ENCODE results near the gene GPC3.

- TF ChIP-seq CTCF (IDR thresholded peaks at IDR 0.05; ENCODE audit: extremely low read depth in 1 of 2, insufficient read depth in 1 of 2, low read depth in 1 of 2, low read length in 2 of 2) (no peak), POLR2AphosphoS5 (IDR thresholded peaks at IDR 0.05; ENCODE audit: insufficient read depth, low read depth, low read length) (no peak), EZH2 (IDR thresholded peaks at IDR 0.05; ENCODE audit: borderline replicate concordance, low read depth, low read length, severe bottlenecking) (no peak), POLR2A (IDR thresholded peaks at IDR 0.05; ENCODE audit: low read depth, low read length) (no peak), MAX (IDR thresholded peaks at IDR 0.05; ENCODE audit: insufficient read depth, insufficient read length) (no peak), JUN (IDR thresholded peaks at IDR 0.05; ENCODE audit: borderline replicate concordance, insufficient read depth, insufficient read length, low read depth) (no peak), FOS (IDR thresholded peaks at IDR 0.05; ENCODE audit: borderline replicate concordance, insufficient read depth, low read length) (no peak), MYC (IDR thresholded peaks at IDR 0.05; ENCODE audit: low read depth, low read length) (no peak), GATA2 (IDR thresholded peaks at IDR 0.05; ENCODE audit: insufficient read depth, insufficient read length, low read depth, low read length) (no peak)
Observed at GRCh38 chrX:133634416-133634815, 351.0 kb downstream of the GPC3 start.
